ENCODE measurements around the gene HIVEP2. TPM values are rescaled to one million over a fixed set of nuclear protein-coding genes. Genes with fewer than 3 reads are reported as not detected.
A peak's percentile ranks its signal among the peaks of the same experiment; 100 is the strongest.

Gene HIVEP2
- total RNA-seq, 2 experiments from 2014 or later = 30.2 to 35.4 TPM

- Mint-ChIP-seq H3K4me1 (peaks cover 70% of the 10 kb centered on the region), H3K4me3 (no peak overlapping the region), H3K27ac (no peak overlapping the region), H3K9me3 (peaks cover 9% of the 10 kb centered on the region), H3K27me3 (no peaks in the 10 kb centered on the region), H3K36me3 (ENCODE audit: low read depth) (peaks cover 63% of the 10 kb centered on the region)
- POLR2A ChIA-PET = no interaction called here
- CTCF ChIA-PET = interaction anchor here (0.7 to 1.0 kb wide), 3 partner anchors 13 to 26 kb away, joined by 3 to 4 read pairs (median 3); no protein-coding TSS in a partner anchor
- no peak for DNase-seq
These were observed 65.4 kb downstream of the HIVEP2 start for GRCh38 chr6:142879527-142879926.

GRCh38 chr6:142879076-142879475 lies 65.9 kb downstream of the HIVEP2 start:
- CTCF ChIA-PET = interaction anchor here (0.7 to 1.0 kb wide), 3 partner anchors 14 to 26 kb away, joined by 3 to 4 read pairs (median 3); no protein-coding TSS in a partner anchor
- Mint-ChIP-seq H3K27me3 (no peaks in the 10 kb centered on the region), H3K4me3 (no peak overlapping the region), H3K27ac (no peak overlapping the region), H3K4me1 (peaks cover 69% of the 10 kb centered on the region), H3K36me3 (ENCODE audit: low read depth) (peaks cover 65% of the 10 kb centered on the region), H3K9me3 (peaks cover 9% of the 10 kb centered on the region)
- DNase-seq = no peak
- POLR2A ChIA-PET = no interaction called here

- no peak for DNase-seq
- H3K9me3 Mint-ChIP-seq = peaks cover 9% of the 10 kb centered on the region
- H3K36me3 Mint-ChIP-seq (ENCODE audit: low read depth) = peaks cover 70% of the 10 kb centered on the region
- H3K27me3 Mint-ChIP-seq = no peaks in the 10 kb centered on the region
- H3K4me3 Mint-ChIP-seq = no peak overlapping the region
- no peak overlapping the region for H3K27ac Mint-ChIP-seq
- ChIA-PET POLR2A (no interaction called here), CTCF (no interaction called here)
- H3K4me1 Mint-ChIP-seq = peaks cover 69% of the 10 kb centered on the region
These were observed 66.6 kb downstream of the HIVEP2 start for GRCh38 chr6:142878407-142878806.

- H3K9me3 Mint-ChIP-seq = peaks cover 9% of the 10 kb centered on the region
- no peaks in the 10 kb centered on the region for H3K27me3 Mint-ChIP-seq
- DNase-seq = no peak
- CTCF ChIA-PET = interaction anchor here (1.3 to 3.3 kb wide), 3 partner anchors 8 to 15 kb away, joined by 5 to 12 read pairs (median 9); no protein-coding TSS in a partner anchor
- no peak overlapping the region for H3K27ac Mint-ChIP-seq
- peaks cover 75% of the 10 kb centered on the region for H3K4me1 Mint-ChIP-seq
- POLR2A ChIA-PET = interaction anchor here (0.7 kb wide), 1 partner anchor 12 kb away, joined by 3 read pairs; no protein-coding TSS in a partner anchor
- peaks cover 67% of the 10 kb centered on the region for H3K36me3 Mint-ChIP-seq (ENCODE audit: low read depth)
- no peak overlapping the region for H3K4me3 Mint-ChIP-seq
These were observed 70.3 kb downstream of the HIVEP2 start for GRCh38 chr6:142874676-142875075.

GRCh38 chr6:142872376-142872775 lies 72.6 kb downstream of the HIVEP2 start:
- Mint-ChIP-seq H3K9me3 (peaks cover 5% of the 10 kb centered on the region), H3K4me1 (peaks cover 75% of the 10 kb centered on the region), H3K27me3 (no peaks in the 10 kb centered on the region), H3K36me3 (ENCODE audit: low read depth) (peaks cover 51% of the 10 kb centered on the region), H3K4me3 (no peak overlapping the region), H3K27ac (no peak overlapping the region)
- ChIA-PET POLR2A (no interaction called here), CTCF (interaction anchor here (0.8 to 2.6 kb wide), 3 partner anchors 10 to 83 kb away, joined by 3 to 18 read pairs (median 4); no protein-coding TSS in a partner anchor)
- DNase-seq = no peak

GRCh38 chr6:142871910-142872331 lies 73.1 kb downstream of the HIVEP2 start:
- Mint-ChIP-seq H3K27me3 (no peaks in the 10 kb centered on the region), H3K4me1 (peaks cover 79% of the 10 kb centered on the region), H3K4me3 (no peak overlapping the region), H3K27ac (no peak overlapping the region), H3K36me3 (ENCODE audit: low read depth) (peaks cover 49% of the 10 kb centered on the region), H3K9me3 (peaks cover 4% of the 10 kb centered on the region)
- POLR2A ChIA-PET = no interaction called here
- CTCF ChIA-PET = interaction anchor here (0.8 to 2.6 kb wide), 3 partner anchors 11 to 83 kb away, joined by 3 to 18 read pairs (median 4); no protein-coding TSS in a partner anchor
- peak; percentile 68 for DNase-seq

GRCh38 chr6:142870787-142871415 lies 74.1 kb downstream of the HIVEP2 start:
- Mint-ChIP-seq H3K9me3 (peaks cover under 1% of the 10 kb centered on the region), H3K4me1 (peaks cover 80% of the 10 kb centered on the region), H3K27me3 (no peaks in the 10 kb centered on the region), H3K36me3 (ENCODE audit: low read depth) (peaks cover 45% of the 10 kb centered on the region), H3K4me3 (peak overlapping the region; percentile 7), H3K27ac (peak overlapping the region; percentile 16)
- no peak for DNase-seq
- ChIA-PET POLR2A (no interaction called here), CTCF (interaction anchor here (2.6 kb wide), 1 partner anchor 12 kb away, joined by 18 read pairs; no protein-coding TSS in a partner anchor)

GRCh38 chr6:142868917-142869316 lies 76.1 kb downstream of the HIVEP2 start:
- H3K27me3 Mint-ChIP-seq = no peaks in the 10 kb centered on the region
- POLR2A ChIA-PET = no interaction called here
- CTCF ChIA-PET = interaction anchor here (0.6 to 2.4 kb wide), 4 partner anchors 12 to 879 kb away, joined by 3 to 10 read pairs (median 4); no protein-coding TSS in a partner anchor
- H3K36me3 Mint-ChIP-seq (ENCODE audit: low read depth) = peaks cover 32% of the 10 kb centered on the region
- DNase-seq = no peak
- H3K9me3 Mint-ChIP-seq = no peaks in the 10 kb centered on the region
- H3K27ac Mint-ChIP-seq = no peak overlapping the region
- H3K4me3 Mint-ChIP-seq = no peak overlapping the region
- peaks cover 75% of the 10 kb centered on the region for H3K4me1 Mint-ChIP-seq

- POLR2A ChIA-PET = no interaction called here
- no peak for DNase-seq
- Mint-ChIP-seq H3K36me3 (ENCODE audit: low read depth) (peaks cover 27% of the 10 kb centered on the region), H3K4me1 (peaks cover 71% of the 10 kb centered on the region), H3K9me3 (no peaks in the 10 kb centered on the region), H3K27ac (peak overlapping the region; percentile 67), H3K27me3 (no peaks in the 10 kb centered on the region), H3K4me3 (peak overlapping the region; percentile 51)
- CTCF ChIA-PET = interaction anchor here (1.2 to 2.4 kb wide), 3 partner anchors 12 to 14 kb away, joined by 3 to 10 read pairs (median 3); no protein-coding TSS in a partner anchor
These were observed 76.8 kb downstream of the HIVEP2 start for GRCh38 chr6:142867988-142868812.

GRCh38 chr6:142867355-142867801 lies 77.6 kb downstream of the HIVEP2 start:
- peaks cover 63% of the 10 kb centered on the region for H3K4me1 Mint-ChIP-seq
- POLR2A ChIA-PET = no interaction called here
- H3K36me3 Mint-ChIP-seq (ENCODE audit: low read depth) = peaks cover 22% of the 10 kb centered on the region
- no peak for DNase-seq
- H3K27me3 Mint-ChIP-seq = no peaks in the 10 kb centered on the region
- peak overlapping the region; percentile 8 for H3K4me3 Mint-ChIP-seq
- no peak overlapping the region for H3K27ac Mint-ChIP-seq
- CTCF ChIA-PET = interaction anchor here (2.4 kb wide), 1 partner anchor 15 kb away, joined by 10 read pairs; no protein-coding TSS in a partner anchor
- no peaks in the 10 kb centered on the region for H3K9me3 Mint-ChIP-seq

GRCh38 chr6:142863981-142864380 lies 81.0 kb downstream of the HIVEP2 start:
- no peaks in the 10 kb centered on the region for H3K9me3 Mint-ChIP-seq
- no peak overlapping the region for H3K4me3 Mint-ChIP-seq
- H3K4me1 Mint-ChIP-seq = peaks cover 64% of the 10 kb centered on the region
- CTCF ChIA-PET = interaction anchor here (1.1 to 1.8 kb wide), 3 partner anchors 9 to 19 kb away, joined by 3 to 5 read pairs (median 4); no protein-coding TSS in a partner anchor
- H3K27me3 Mint-ChIP-seq = no peaks in the 10 kb centered on the region
- DNase-seq = no peak
- no peak overlapping the region for H3K27ac Mint-ChIP-seq
- peaks cover 20% of the 10 kb centered on the region for H3K36me3 Mint-ChIP-seq (ENCODE audit: low read depth)
- POLR2A ChIA-PET = interaction anchor here (0.6 kb wide), 1 partner anchor 162 kb away, joined by 5 read pairs; no protein-coding TSS in a partner anchor

GRCh38 chr6:142861711-142862110 lies 83.3 kb downstream of the HIVEP2 start:
- H3K27me3 Mint-ChIP-seq = no peaks in the 10 kb centered on the region
- H3K4me3 Mint-ChIP-seq = no peak overlapping the region
- ChIA-PET POLR2A (no interaction called here), CTCF (interaction anchor here (2.9 kb wide), 1 partner anchor 13 kb away, joined by 12 read pairs; no protein-coding TSS in a partner anchor)
- no peak for DNase-seq
- H3K9me3 Mint-ChIP-seq = no peaks in the 10 kb centered on the region
- peaks cover 67% of the 10 kb centered on the region for H3K4me1 Mint-ChIP-seq
- H3K27ac Mint-ChIP-seq = no peak overlapping the region
- H3K36me3 Mint-ChIP-seq (ENCODE audit: low read depth) = peaks cover 20% of the 10 kb centered on the region

All from activated CD4-positive, alpha-beta T cell treated with anti-CD3 and anti-CD28 coated beads, Interleukin-2, amount 10 ng/mL, durations not matched to agents 7 days and 5 days (primary cell).